ENCODE results near the gene PLEKHN1. TPM values are rescaled to one million over a fixed set of nuclear protein-coding genes. Genes with fewer than 3 reads are reported as not detected.

Gene PLEKHN1
- total RNA-seq, 4 donors from 2014 or later = 0.21 to 2.4 TPM; not detected in 2

DNA sequence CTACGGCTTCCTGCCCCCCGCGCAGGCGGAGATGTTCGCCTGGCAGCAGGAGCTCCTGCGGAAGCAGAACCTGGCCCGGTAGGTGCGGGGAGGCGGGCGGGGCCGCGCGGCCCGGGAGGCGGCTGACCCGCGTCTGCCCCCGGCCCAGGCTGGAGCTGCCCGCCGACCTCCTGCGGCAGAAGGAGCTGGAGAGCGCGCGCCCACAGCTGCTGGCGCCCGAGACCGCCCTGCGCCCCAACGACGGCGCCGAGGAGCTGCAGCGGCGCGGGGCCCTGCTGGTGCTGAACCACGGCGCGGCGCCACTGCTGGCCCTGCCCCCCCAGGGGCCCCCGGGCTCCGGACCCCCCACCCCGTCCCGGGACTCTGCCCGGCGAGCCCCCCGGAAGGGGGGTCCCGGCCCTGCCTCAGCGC lies 23.9 kb upstream of the PLEKHN1 start:
- H3K4me3 ChIP-seq = peak overlapping the region in 2 of 4 donors; percentile 28 to 46
- H3K9me3 ChIP-seq = no peaks in the 10 kb centered on the region
- TF ChIP-seq CTCF (IDR thresholded peaks at IDR 0.05) = no peak
- no peak for TF ChIP-seq POLR2A (IDR thresholded peaks at IDR 0.05)
- no peak for TF ChIP-seq EP300 (IDR thresholded peaks at IDR 0.05)
- H3K27me3 ChIP-seq = peaks cover 0 to 51% of the 10 kb centered on the region in 2 donors
- 0 to 1% methylated on average over 3 to 17 of the region's 48 CpGs for whole genome bisulfite sequencing, 2 donors
- H3K4me1 ChIP-seq = peaks cover 0 to 53% (median 24%) of the 10 kb centered on the region in 4 donors
- no peak for DNase-seq (ENCODE audit: low spot score in 2 of 2)
- peaks cover 0 to 39% (median 0%) of the 10 kb centered on the region in 3 donors for H3K36me3 ChIP-seq
- H3K27ac ChIP-seq = peak overlapping the region in 1 of 4 donors; percentile 76

GRCh38 chr1:942864-943533 lies 23.3 kb upstream of the PLEKHN1 start:
- 33 to 39% methylated on average over 15 to 20 of the region's 27 CpGs for WGBS, 2 donors
- Histone ChIP-seq H3K9me3 (no peaks in the 10 kb centered on the region), H3K36me3 (peaks cover 2 to 45% (median 3%) of the 10 kb centered on the region in 3 donors), H3K27me3 (peaks cover 0 to 45% of the 10 kb centered on the region in 2 donors), H3K4me1 (peaks cover 0 to 52% (median 24%) of the 10 kb centered on the region in 4 donors), H3K27ac (peak overlapping the region in 1 of 4 donors; percentile 76), H3K4me3 (no peak overlapping the region)
- TF ChIP-seq EP300 (IDR thresholded peaks at IDR 0.05) (no peak), POLR2A (IDR thresholded peaks at IDR 0.05) (no peak), CTCF (IDR thresholded peaks at IDR 0.05) (no peak)
- no peak for DNase-seq (ENCODE audit: low spot score in 2 of 2)

- Histone ChIP-seq H3K4me3 (no peak overlapping the region), H3K27ac (no peak overlapping the region), H3K27me3 (peaks cover 0 to 37% of the 10 kb centered on the region in 2 donors), H3K4me1 (peaks cover 0 to 44% (median 24%) of the 10 kb centered on the region in 4 donors), H3K36me3 (peaks cover 7 to 52% (median 9%) of the 10 kb centered on the region in 3 donors), H3K9me3 (no peaks in the 10 kb centered on the region)
- no peak for TF ChIP-seq CTCF (IDR thresholded peaks at IDR 0.05)
- no peak for TF ChIP-seq EP300 (IDR thresholded peaks at IDR 0.05)
- TF ChIP-seq POLR2A (IDR thresholded peaks at IDR 0.05) = no peak
- WGBS, 2 donors = 76 to 77% methylated on average over 26 to 27 of the region's 27 CpGs
- no peak for DNase-seq (ENCODE audit: low spot score in 2 of 2)
These were observed 22.5 kb upstream of the PLEKHN1 start for GRCh38 chr1:943545-944340.

- Histone ChIP-seq H3K4me3 (no peak overlapping the region), H3K4me1 (peaks cover 0 to 35% (median 24%) of the 10 kb centered on the region in 4 donors), H3K27me3 (peaks cover 0 to 28% of the 10 kb centered on the region in 2 donors), H3K9me3 (no peaks in the 10 kb centered on the region), H3K27ac (no peak overlapping the region), H3K36me3 (peaks cover 9 to 61% (median 12%) of the 10 kb centered on the region in 3 donors)
- no peak for TF ChIP-seq POLR2A (IDR thresholded peaks at IDR 0.05)
- WGBS, 2 donors = 58 to 61% methylated on average over 26 to 28 of the region's 28 CpGs
- no peak for DNase-seq (ENCODE audit: low spot score in 2 of 2)
These were observed 21.6 kb upstream of the PLEKHN1 start for GRCh38 chr1:944341-945325.

Data from tibial nerve (tissue), 4 donors.